AG04449 (cell line): ENCODE data around the gene INMT.

Experiments
- CTCF ChIA-PET: fragments of 350-600 bp; formaldehyde crosslinking; extraction: SDS; loops from one replicate; lab custom pipeline; 2021; ENCODE audit warnings: antibody characterized with exemption; lab: Yijun Ruan, JAX
- POLR2A ChIA-PET: fragments of 400-600, 350-600 bp; formaldehyde crosslinking; extraction: SDS; loops from one replicate; lab custom pipeline; 2020; ENCODE audit warnings: antibody characterized with exemption, inconsistent platforms; lab: Yijun Ruan, JAX
- DNase-seq: peaks from one replicate; pipeline ENCODE4 v3.0.0-alpha.2; 2010; ENCODE audit warnings: low read depth, low spot score
- H3K4me3 ChIP-seq: 2 replicates; pipeline ENCODE4 v1.5.1; 2011; ENCODE audit warnings: low read depth, mild to moderate bottlenecking, control low read depth, low read length
- CTCF ChIP-seq: IDR thresholded peaks from one replicate; pipeline ENCODE4 v1.5.1; 2011; ENCODE audit warnings: mild to moderate bottlenecking, moderate library complexity, low read length, control low read depth, inconsistent platforms; ENCODE audit not compliant: insufficient read depth; ENCODE audit errors: missing control alignments

Gene INMT

DNA sequence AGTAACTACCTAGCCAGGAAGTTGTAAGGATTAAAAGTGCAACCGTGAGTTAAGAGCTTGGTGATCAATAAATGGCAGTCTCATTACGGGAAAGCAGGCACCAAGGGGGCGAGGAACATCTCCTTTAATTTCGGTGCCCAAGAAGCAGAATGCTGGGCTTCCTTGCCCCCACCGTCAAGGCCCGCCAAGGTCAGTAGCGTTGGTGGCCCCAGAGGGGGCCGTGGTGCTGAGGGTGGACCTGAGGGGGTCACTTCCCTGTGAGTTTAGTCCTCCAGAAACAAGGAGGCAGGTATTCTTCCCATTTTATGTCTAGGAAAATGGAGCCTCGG is 18.9 kb downstream of the INMT start:
- DNase-seq: no peak
- no peak for TF ChIP-seq CTCF
- peak overlapping the region; percentile 74 for H3K4me3 ChIP-seq
- POLR2A ChIA-PET: interaction anchor here (1.1 kb wide), 1 partner anchor 18 kb away, joined by 3 read pairs; no protein-coding TSS in a partner anchor
- CTCF ChIA-PET: interaction anchor here (1.5 to 3.6 kb wide), 3 partner anchors 10 to 30 kb away, joined by 4 to 17 read pairs (median 5); no protein-coding TSS in a partner anchor

DNA sequence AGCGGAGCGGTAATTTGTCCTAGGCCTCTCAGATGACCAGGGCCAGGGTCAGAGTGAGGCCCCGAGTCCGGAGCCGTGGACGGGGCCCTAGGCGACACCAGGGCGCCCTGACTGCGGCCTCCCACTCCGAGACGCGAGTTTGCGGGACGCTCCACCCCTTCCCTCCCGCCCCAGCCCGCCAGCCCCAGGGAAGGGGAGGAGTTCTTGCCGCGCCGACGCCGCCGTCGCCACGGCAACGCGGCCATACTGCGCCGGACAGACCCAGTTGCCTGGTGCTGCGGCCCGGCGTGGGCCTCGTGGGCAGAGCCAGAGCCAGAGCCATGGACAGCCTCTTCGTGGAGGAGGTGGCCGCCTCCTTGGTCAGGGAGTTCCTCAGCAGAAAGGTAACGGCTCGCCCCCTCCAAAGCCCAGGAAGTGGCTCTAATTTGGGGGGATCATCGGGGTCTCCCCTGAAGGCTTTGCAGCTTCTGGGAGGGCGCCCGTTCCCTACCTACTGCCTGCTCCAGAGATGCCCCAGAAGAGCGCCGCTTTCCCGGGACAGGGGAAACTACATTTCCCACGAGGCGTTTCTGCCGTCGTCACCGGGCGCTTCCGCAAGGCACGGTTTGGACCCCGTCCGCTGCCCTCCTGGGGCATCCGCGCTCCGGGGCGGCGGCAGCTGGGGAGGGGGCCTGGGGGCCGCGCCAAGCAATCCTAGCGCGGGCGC is 19.4 kb downstream of the INMT start, which contains the start of gene MINDY4:
TSS of gene MINDY4 (plus strand) at position 244 of the 706 bp plus-strand sequence. CDS start at position 321, 77 bp downstream.
- ChIA-PET POLR2A (interaction anchor here (1.1 kb wide), 1 partner anchor 18 kb away, joined by 3 read pairs; no protein-coding TSS in a partner anchor), CTCF (interaction anchor here (1.4 to 1.5 kb wide), 3 partner anchors 10 to 31 kb away, joined by 3 to 5 read pairs (median 4); no protein-coding TSS in a partner anchor)
- DNase-seq: no peak
- H3K4me3 ChIP-seq: peak within 1 kb of the TSS; percentile 74
- peak; percentile 0 for TF ChIP-seq CTCF

DNA sequence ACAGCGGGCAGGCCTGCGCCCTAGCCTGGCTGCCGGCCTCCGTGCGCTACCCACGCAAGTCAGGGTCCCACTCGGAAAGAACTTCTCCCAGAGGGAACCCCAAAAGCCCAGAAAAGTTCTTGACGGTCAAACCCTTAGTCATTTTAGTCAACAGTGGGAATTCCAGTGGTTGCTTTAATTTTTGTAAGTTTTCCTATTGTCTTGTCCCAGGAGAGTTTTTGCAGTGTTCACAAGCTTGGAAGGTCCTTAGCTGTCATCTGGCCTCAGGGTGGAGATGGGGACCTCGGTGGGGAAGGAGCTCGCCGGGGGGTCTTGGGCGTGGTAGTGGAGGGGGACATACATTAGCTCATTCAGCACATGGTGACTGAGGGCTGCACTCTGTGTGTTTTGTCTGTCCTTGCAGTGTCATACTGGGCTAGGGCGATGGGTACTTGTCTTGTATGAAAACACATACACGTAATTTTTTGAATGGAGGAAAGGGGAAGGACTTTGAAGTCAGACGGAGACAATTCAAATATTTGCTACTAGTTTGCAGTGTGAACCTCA is 20.0 kb downstream of the INMT start:
- ChIA-PET CTCF (interaction anchor here (0.9 to 1.5 kb wide), 5 partner anchors 9 to 211 kb away, joined by 3 to 5 read pairs (median 4); no protein-coding TSS in a partner anchor), POLR2A (interaction anchor here (1.1 kb wide), 1 partner anchor 17 kb away, joined by 3 read pairs; no protein-coding TSS in a partner anchor)
- H3K4me3 ChIP-seq: peak overlapping the region; percentile 74
- no peak for DNase-seq
- no peak for TF ChIP-seq CTCF

DNA sequence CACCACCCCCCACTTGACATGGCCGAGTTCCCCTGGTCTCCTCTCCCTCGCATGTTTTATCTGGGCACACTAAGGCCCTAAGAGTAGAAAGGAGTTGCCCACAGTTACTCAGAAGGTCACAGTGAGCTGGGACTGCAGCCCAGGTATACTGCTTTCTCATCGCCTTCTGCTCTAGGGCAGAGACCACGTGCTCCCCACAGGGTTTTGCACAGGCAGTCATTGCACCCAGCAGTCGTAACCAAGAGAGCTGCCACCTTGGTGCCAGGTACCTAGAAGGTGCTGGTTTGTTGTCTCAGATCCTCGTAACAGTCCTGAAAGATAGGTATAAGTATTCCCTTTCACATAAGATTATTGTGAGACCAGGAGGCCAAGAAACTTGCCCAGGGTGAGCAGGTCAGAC is 21.0 kb downstream of the INMT start:
- no peak for TF ChIP-seq CTCF
- DNase-seq: no peak
- H3K4me3 ChIP-seq: no peak overlapping the region
- CTCF ChIA-PET: interaction anchor here (0.9 to 1.4 kb wide), 4 partner anchors 29 to 210 kb away, joined by 3 to 4 read pairs (median 3); no protein-coding TSS in a partner anchor
- POLR2A ChIA-PET: no interaction called here

GRCh38 chr7:30775992-30776391 is 24.1 kb downstream of the INMT start:
- ChIA-PET CTCF (no interaction called here), POLR2A (no interaction called here)
- H3K4me3 ChIP-seq: no peak overlapping the region
- DNase-seq: no peak
- no peak for TF ChIP-seq CTCF

GRCh38 chr7:30776971-30777370 is 25.0 kb downstream of the INMT start:
- no peak overlapping the region for H3K4me3 ChIP-seq
- POLR2A ChIA-PET: no interaction called here
- DNase-seq: no peak
- CTCF ChIA-PET: interaction anchor here (0.9 kb wide), 1 partner anchor 345 kb away, joined by 3 read pairs; no protein-coding TSS in a partner anchor
- TF ChIP-seq CTCF: no peak
